HG02571 (cell line): ENCODE measurements around the gene MACROD2.

Experiments used
- ATAC-seq: cut with Tn5 transposase; IDR thresholded peaks from one replicate; pipeline ENCODE4 v1.9.1; 2021; ENCODE audit warnings: mild to moderate bottlenecking, moderate library complexity; ENCODE audit not compliant: unreplicated experiment

Gene MACROD2

GRCh38 chr20:14622796-14623195, 627.5 kb downstream of the MACROD2 start:
- no peak for ATAC-seq

- ATAC-seq, result no peak
Measured at GRCh38 chr20:14631011-14631410, 635.7 kb downstream of the MACROD2 start.

GRCh38 chr20:14632906-14633305, 637.6 kb downstream of the MACROD2 start:
- no peak for ATAC-seq

GRCh38 chr20:14633507-14633906, 638.2 kb downstream of the MACROD2 start:
- ATAC-seq, result no peak

GRCh38 chr20:14634665-14635064, 639.3 kb downstream of the MACROD2 start:
- ATAC-seq, result no peak

GRCh38 chr20:14637441-14637840, 642.1 kb downstream of the MACROD2 start:
- no peak for ATAC-seq

GRCh38 chr20:14643146-14643545, 647.8 kb downstream of the MACROD2 start:
- no peak for ATAC-seq

GRCh38 chr20:14643556-14643955, 648.2 kb downstream of the MACROD2 start:
- no peak for ATAC-seq

- ATAC-seq, result no peak
Measured at GRCh38 chr20:14644306-14645097, 649.2 kb downstream of the MACROD2 start.

GRCh38 chr20:14647016-14647415, 651.7 kb downstream of the MACROD2 start:
- ATAC-seq, result no peak

GRCh38 chr20:14649662-14650061, 654.3 kb downstream of the MACROD2 start:
- ATAC-seq, result no peak

- no peak for ATAC-seq
Measured at GRCh38 chr20:14657266-14658005, 662.1 kb downstream of the MACROD2 start.

GRCh38 chr20:14664101-14664500, 668.8 kb downstream of the MACROD2 start:
- ATAC-seq, result no peak

GRCh38 chr20:14666696-14667095, 671.4 kb downstream of the MACROD2 start:
- no peak for ATAC-seq

GRCh38 chr20:14667226-14667625, 671.9 kb downstream of the MACROD2 start:
- no peak for ATAC-seq

GRCh38 chr20:14672066-14672465, 676.8 kb downstream of the MACROD2 start:
- ATAC-seq, result no peak

- ATAC-seq, result no peak
Measured at GRCh38 chr20:14673164-14673563, 677.8 kb downstream of the MACROD2 start.

- no peak for ATAC-seq
Measured at GRCh38 chr20:14677455-14677854, 682.1 kb downstream of the MACROD2 start.

- ATAC-seq, result no peak
Measured at GRCh38 chr20:14685183-14685582, 689.9 kb downstream of the MACROD2 start.

GRCh38 chr20:14687313-14687712, 692.0 kb downstream of the MACROD2 start:
- ATAC-seq, result no peak

GRCh38 chr20:14688005-14688404, 692.7 kb downstream of the MACROD2 start:
- no peak for ATAC-seq

GRCh38 chr20:14691994-14692393, 696.7 kb downstream of the MACROD2 start:
- no peak for ATAC-seq
